GM12878 (cell line): ENCODE measurements around the gene C6orf52.

Experiments used
- NR2C2 ChIP-seq: IDR thresholded peaks from 2 replicates; pipeline ENCODE4 v1.6.1; 2011; ENCODE audit warnings: borderline replicate concordance, low read depth; ENCODE audit not compliant: control insufficient read depth, insufficient read length
- TF ChIP-seq, protein P1 (sequence below): IDR thresholded peaks from 2 replicates; pipeline ENCODE4 v1.6.1; 2011; ENCODE audit warnings: low read depth, low read length, improper control_type of control experiment, borderline replicate concordance

DNA sequence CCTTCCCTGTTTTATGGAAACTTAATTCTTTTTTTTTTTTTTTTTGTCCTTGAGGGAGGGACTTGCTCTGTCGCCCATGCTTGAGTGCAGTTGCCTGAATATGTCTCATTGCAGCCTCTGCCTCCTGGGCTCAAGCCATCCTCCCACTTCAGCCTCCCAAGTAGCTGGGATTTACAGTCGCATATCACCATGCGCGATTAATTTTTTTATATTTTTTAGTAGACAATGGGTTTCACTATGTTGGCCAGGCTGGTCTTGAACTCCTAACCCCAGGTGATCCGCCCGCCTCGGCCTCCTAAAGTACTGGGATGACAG lies 29.1 kb upstream of the C6orf52 start:
- TF ChIP-seq, protein P1, sequence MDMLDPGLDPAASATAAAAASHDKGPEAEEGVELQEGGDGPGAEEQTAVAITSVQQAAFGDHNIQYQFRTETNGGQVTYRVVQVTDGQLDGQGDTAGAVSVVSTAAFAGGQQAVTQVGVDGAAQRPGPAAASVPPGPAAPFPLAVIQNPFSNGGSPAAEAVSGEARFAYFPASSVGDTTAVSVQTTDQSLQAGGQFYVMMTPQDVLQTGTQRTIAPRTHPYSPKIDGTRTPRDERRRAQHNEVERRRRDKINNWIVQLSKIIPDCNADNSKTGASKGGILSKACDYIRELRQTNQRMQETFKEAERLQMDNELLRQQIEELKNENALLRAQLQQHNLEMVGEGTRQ, result no peak
- TF ChIP-seq NR2C2, result no peak
